ENCODE data around the gene TNFRSF19. TPM values are rescaled to one million over a fixed set of nuclear protein-coding genes. Genes with fewer than 3 reads are reported as not detected.

The TNFRSF19 gene
- total and polyA plus RNA-seq, 4 donors: 0.27 to 2.8 (median 0.91) TPM

DNA sequence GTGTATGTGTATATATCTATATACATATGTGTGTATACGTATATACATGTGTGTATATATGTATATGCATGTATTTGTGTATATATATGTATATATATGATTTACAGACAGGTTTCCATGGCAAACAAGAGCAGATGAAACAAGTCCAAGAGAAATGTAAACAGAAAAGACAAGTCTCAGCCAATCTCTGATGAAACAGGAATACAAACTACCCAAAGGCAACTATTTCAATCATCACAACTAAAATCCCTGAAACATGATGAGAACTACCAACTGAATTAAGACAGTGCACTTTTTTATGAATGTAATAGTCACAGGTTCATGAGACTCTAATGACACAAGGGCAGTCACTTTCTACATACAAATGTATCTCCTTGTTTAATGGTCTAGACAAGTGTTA is 140.2 kb downstream of the TNFRSF19 start:
- H3K9me3 ChIP-seq (ENCODE audit: control insufficient read depth in 4 of 4, low read length in 3 of 4): no peaks in the 10 kb centered on the region
- 91% methylated on average over 1 of the region's 1 CpG for WGBS
- H3K9ac ChIP-seq (ENCODE audit: low read depth in 1 of 2, low read length in 2 of 2): no peak overlapping the region
- H3K36me3 ChIP-seq (ENCODE audit: control insufficient read depth in 4 of 4, insufficient read depth in 3 of 4, low read depth in 1 of 4, low read length in 3 of 4): no peaks in the 10 kb centered on the region
- DNase-seq (ENCODE audit: low spot score): no peak
- H3K4me1 ChIP-seq (ENCODE audit: control insufficient read depth in 4 of 4, insufficient read depth in 4 of 4, low read length in 3 of 4): no peaks in the 10 kb centered on the region
- no peak for TF ChIP-seq SP1 (IDR thresholded peaks at IDR 0.05)
- TF ChIP-seq NR2F2 (IDR thresholded peaks at IDR 0.05): no peak
- no peak for TF ChIP-seq EGR1 (IDR thresholded peaks at IDR 0.05; ENCODE audit: low read depth in 2 of 2)
- no peak for TF ChIP-seq YY1 (IDR thresholded peaks at IDR 0.05)
- no peak for TF ChIP-seq HNF4A (conservative IDR thresholded peaks at IDR 0.05)
- no peak for TF ChIP-seq GABPA (IDR thresholded peaks at IDR 0.05 in 1 of 2, conservative IDR thresholded peaks at IDR 0.05 in 1 of 2)
- TF ChIP-seq RAD21 (IDR thresholded peaks at IDR 0.05): no peak
- TF ChIP-seq FOXA1 (IDR thresholded peaks at IDR 0.05): no peak
- TF ChIP-seq, protein P1, sequence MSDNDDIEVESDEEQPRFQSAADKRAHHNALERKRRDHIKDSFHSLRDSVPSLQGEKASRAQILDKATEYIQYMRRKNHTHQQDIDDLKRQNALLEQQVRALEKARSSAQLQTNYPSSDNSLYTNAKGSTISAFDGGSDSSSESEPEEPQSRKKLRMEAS (IDR thresholded peaks at IDR 0.05): no peak
- no peak for TF ChIP-seq RXRA (IDR thresholded peaks at IDR 0.05)
- TF ChIP-seq, protein P2, sequence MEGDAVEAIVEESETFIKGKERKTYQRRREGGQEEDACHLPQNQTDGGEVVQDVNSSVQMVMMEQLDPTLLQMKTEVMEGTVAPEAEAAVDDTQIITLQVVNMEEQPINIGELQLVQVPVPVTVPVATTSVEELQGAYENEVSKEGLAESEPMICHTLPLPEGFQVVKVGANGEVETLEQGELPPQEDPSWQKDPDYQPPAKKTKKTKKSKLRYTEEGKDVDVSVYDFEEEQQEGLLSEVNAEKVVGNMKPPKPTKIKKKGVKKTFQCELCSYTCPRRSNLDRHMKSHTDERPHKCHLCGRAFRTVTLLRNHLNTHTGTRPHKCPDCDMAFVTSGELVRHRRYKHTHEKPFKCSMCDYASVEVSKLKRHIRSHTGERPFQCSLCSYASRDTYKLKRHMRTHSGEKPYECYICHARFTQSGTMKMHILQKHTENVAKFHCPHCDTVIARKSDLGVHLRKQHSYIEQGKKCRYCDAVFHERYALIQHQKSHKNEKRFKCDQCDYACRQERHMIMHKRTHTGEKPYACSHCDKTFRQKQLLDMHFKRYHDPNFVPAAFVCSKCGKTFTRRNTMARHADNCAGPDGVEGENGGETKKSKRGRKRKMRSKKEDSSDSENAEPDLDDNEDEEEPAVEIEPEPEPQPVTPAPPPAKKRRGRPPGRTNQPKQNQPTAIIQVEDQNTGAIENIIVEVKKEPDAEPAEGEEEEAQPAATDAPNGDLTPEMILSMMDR (IDR thresholded peaks at IDR 0.05; ENCODE audit: low read depth, low read length, missing input control): no peak
- no peak for TF ChIP-seq JUND (IDR thresholded peaks at IDR 0.05)
- no peak for TF ChIP-seq HNF4G (IDR thresholded peaks at IDR 0.05)
- no peak for TF ChIP-seq FOXA2 (IDR thresholded peaks at IDR 0.05)
- TF ChIP-seq, protein P3, sequence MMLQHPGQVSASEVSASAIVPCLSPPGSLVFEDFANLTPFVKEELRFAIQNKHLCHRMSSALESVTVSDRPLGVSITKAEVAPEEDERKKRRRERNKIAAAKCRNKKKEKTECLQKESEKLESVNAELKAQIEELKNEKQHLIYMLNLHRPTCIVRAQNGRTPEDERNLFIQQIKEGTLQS (IDR thresholded peaks at IDR 0.05): no peak
- TF ChIP-seq, protein P4, sequence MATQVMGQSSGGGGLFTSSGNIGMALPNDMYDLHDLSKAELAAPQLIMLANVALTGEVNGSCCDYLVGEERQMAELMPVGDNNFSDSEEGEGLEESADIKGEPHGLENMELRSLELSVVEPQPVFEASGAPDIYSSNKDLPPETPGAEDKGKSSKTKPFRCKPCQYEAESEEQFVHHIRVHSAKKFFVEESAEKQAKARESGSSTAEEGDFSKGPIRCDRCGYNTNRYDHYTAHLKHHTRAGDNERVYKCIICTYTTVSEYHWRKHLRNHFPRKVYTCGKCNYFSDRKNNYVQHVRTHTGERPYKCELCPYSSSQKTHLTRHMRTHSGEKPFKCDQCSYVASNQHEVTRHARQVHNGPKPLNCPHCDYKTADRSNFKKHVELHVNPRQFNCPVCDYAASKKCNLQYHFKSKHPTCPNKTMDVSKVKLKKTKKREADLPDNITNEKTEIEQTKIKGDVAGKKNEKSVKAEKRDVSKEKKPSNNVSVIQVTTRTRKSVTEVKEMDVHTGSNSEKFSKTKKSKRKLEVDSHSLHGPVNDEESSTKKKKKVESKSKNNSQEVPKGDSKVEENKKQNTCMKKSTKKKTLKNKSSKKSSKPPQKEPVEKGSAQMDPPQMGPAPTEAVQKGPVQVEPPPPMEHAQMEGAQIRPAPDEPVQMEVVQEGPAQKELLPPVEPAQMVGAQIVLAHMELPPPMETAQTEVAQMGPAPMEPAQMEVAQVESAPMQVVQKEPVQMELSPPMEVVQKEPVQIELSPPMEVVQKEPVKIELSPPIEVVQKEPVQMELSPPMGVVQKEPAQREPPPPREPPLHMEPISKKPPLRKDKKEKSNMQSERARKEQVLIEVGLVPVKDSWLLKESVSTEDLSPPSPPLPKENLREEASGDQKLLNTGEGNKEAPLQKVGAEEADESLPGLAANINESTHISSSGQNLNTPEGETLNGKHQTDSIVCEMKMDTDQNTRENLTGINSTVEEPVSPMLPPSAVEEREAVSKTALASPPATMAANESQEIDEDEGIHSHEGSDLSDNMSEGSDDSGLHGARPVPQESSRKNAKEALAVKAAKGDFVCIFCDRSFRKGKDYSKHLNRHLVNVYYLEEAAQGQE (IDR thresholded peaks at IDR 0.05): no peak
- TF ChIP-seq, protein P5, sequence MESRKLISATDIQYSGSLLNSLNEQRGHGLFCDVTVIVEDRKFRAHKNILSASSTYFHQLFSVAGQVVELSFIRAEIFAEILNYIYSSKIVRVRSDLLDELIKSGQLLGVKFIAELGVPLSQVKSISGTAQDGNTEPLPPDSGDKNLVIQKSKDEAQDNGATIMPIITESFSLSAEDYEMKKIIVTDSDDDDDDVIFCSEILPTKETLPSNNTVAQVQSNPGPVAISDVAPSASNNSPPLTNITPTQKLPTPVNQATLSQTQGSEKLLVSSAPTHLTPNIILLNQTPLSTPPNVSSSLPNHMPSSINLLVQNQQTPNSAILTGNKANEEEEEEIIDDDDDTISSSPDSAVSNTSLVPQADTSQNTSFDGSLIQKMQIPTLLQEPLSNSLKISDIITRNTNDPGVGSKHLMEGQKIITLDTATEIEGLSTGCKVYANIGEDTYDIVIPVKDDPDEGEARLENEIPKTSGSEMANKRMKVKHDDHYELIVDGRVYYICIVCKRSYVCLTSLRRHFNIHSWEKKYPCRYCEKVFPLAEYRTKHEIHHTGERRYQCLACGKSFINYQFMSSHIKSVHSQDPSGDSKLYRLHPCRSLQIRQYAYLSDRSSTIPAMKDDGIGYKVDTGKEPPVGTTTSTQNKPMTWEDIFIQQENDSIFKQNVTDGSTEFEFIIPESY (IDR thresholded peaks at IDR 0.05): no peak
- no peak overlapping the region for H3K27ac ChIP-seq (ENCODE audit: low read depth in 1 of 2, low read length in 2 of 2)
- no peak overlapping the region for H3K4me3 ChIP-seq (ENCODE audit: low read depth in 1 of 3, low read length in 3 of 3)
- no peaks in the 10 kb centered on the region for H3K27me3 ChIP-seq (ENCODE audit: control insufficient read depth in 4 of 4, insufficient read depth in 4 of 4, low read length in 3 of 4)

DNA sequence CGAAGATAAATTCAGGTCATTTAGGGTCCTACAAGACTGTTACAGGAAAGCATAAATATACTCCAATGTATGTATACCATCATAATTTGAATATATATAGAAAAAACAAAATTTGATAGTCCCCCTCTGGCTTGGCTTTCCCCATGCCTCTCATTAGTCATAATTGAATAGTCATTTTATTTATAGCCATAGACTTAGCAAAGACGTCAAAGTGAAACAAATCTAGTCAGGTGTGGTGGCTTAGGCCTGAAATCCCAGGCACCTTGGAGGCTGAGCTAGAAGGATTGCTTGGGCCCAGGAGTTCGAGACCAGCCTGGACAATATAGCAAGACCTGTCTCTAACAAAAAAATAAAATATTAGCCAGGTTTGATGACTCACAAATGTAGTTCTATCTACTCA is 141.1 kb downstream of the TNFRSF19 start:
- Histone ChIP-seq H3K9me3 (ENCODE audit: control insufficient read depth in 4 of 4, low read length in 3 of 4) (no peaks in the 10 kb centered on the region), H3K4me1 (ENCODE audit: control insufficient read depth in 4 of 4, insufficient read depth in 4 of 4, low read length in 3 of 4) (no peaks in the 10 kb centered on the region), H3K27me3 (ENCODE audit: control insufficient read depth in 4 of 4, insufficient read depth in 4 of 4, low read length in 3 of 4) (no peaks in the 10 kb centered on the region), H3K27ac (ENCODE audit: low read depth in 1 of 2, low read length in 2 of 2) (no peak overlapping the region), H3K4me3 (ENCODE audit: low read depth in 1 of 3, low read length in 3 of 3) (no peak overlapping the region), H3K36me3 (ENCODE audit: control insufficient read depth in 4 of 4, insufficient read depth in 3 of 4, low read depth in 1 of 4, low read length in 3 of 4) (no peaks in the 10 kb centered on the region), H3K9ac (ENCODE audit: low read depth in 1 of 2, low read length in 2 of 2) (no peak overlapping the region)
- 89% methylated on average over 3 of the region's 3 CpGs for WGBS
- DNase-seq (ENCODE audit: low spot score): no peak
- no peak for TF ChIP-seq RAD21 (IDR thresholded peaks at IDR 0.05)
- TF ChIP-seq TAF1 (conservative IDR thresholded peaks at IDR 0.05): no peak
- no peak for TF ChIP-seq HNF4A (conservative IDR thresholded peaks at IDR 0.05)
- TF ChIP-seq JUND (IDR thresholded peaks at IDR 0.05): no peak
- TF ChIP-seq, protein P4 (IDR thresholded peaks at IDR 0.05): no peak
- TF ChIP-seq SP1 (IDR thresholded peaks at IDR 0.05): no peak
- TF ChIP-seq, protein P1 (IDR thresholded peaks at IDR 0.05): no peak
- TF ChIP-seq GABPA (IDR thresholded peaks at IDR 0.05 in 1 of 2, conservative IDR thresholded peaks at IDR 0.05 in 1 of 2): no peak
- TF ChIP-seq YY1 (IDR thresholded peaks at IDR 0.05): no peak
- TF ChIP-seq, protein P5 (IDR thresholded peaks at IDR 0.05): no peak
- TF ChIP-seq FOXA1 (IDR thresholded peaks at IDR 0.05): no peak
- TF ChIP-seq RXRA (IDR thresholded peaks at IDR 0.05): no peak
- no peak for TF ChIP-seq HNF4G (IDR thresholded peaks at IDR 0.05)

All from liver (tissue), 9 donors.